H1 (cell line): Measurements from ENCODE around the gene CCDC91. TPM values are rescaled to one million over a fixed set of nuclear protein-coding genes. Genes with fewer than 3 reads are reported as not detected.

Source experiments
- ATF3 ChIP-seq: IDR thresholded peaks from 2 replicates; pipeline ENCODE4 v1.6.1; 2011; ENCODE audit warnings: low read depth, mild to moderate bottlenecking, low read length; ENCODE audit not compliant: insufficient read depth
- CHD1 ChIP-seq: IDR thresholded peaks from 2 replicates; pipeline ENCODE4 v1.6.1; 2012; ENCODE audit warnings: low read depth, low read length, improper control_type of control experiment
- CHD2 ChIP-seq: IDR thresholded peaks from 2 replicates; pipeline ENCODE4 v1.6.1; 2012; ENCODE audit warnings: low read length, improper control_type of control experiment
- CTBP2 ChIP-seq: IDR thresholded peaks from 2 replicates; pipeline ENCODE4 v1.7.0; 2011; ENCODE audit warnings: borderline replicate concordance, mild to moderate bottlenecking, moderate library complexity, mixed read lengths, low read length; ENCODE audit not compliant: insufficient read depth, insufficient read length
- EP300 ChIP-seq, 2 experiments: IDR thresholded peaks; 1 replicate in 1 of 2; 2 replicates in 1 of 2; pipeline ENCODE4 v1.6.1; 2011 to 2012; ENCODE audit warnings: low read depth in 2 of 2, low read length in 2 of 2, mild to moderate bottlenecking in 2 of 2, borderline replicate concordance in 1 of 2, inconsistent platforms in 1 of 2, moderate library complexity in 1 of 2
- HDAC2 ChIP-seq, 2 experiments: fragments of 300-600 bp in 1 of 2; sonication (generic) in 1 of 2; IDR thresholded peaks; 2 replicates each; pipeline ENCODE4 v1.6.1; 2011 to 2012; ENCODE audit warnings: low read depth in 2 of 2, low read length in 2 of 2, mild to moderate bottlenecking in 2 of 2, moderate library complexity in 2 of 2, borderline replicate concordance in 1 of 2, inconsistent platforms in 1 of 2
- JUND ChIP-seq: IDR thresholded peaks from 2 replicates; pipeline ENCODE4 v1.6.1; 2011; ENCODE audit warnings: mild to moderate bottlenecking, improper control_type of control experiment, low read length
- MAFK ChIP-seq: IDR thresholded peaks from 2 replicates; pipeline ENCODE4 v1.6.1; 2012; ENCODE audit warnings: low read depth, mild to moderate bottlenecking, improper control_type of control experiment, low read length
- POLR2AphosphoS5 ChIP-seq: IDR thresholded peaks from 2 replicates; pipeline ENCODE4 v1.6.1; 2011; ENCODE audit warnings: low read depth, low read length
- RFX5 ChIP-seq: IDR thresholded peaks from 2 replicates; pipeline ENCODE4 v1.6.1; 2011; ENCODE audit warnings: low read depth, low read length, improper control_type of control experiment, borderline replicate concordance
- SAP30 ChIP-seq: fragments of 300-600 bp; sonication (generic); IDR thresholded peaks from 2 replicates; pipeline ENCODE4 v1.7.1; 2012; ENCODE audit warnings: low read length, moderate library complexity, mild to moderate bottlenecking, inconsistent platforms; ENCODE audit not compliant: insufficient read depth, insufficient replicate concordance
- SRF ChIP-seq: IDR thresholded peaks from 2 replicates; pipeline ENCODE4 v1.6.1; 2011; ENCODE audit warnings: mild to moderate bottlenecking, low read depth, low read length, moderate library complexity
- TAF1 ChIP-seq: IDR thresholded peaks from 2 replicates; pipeline ENCODE4 v1.6.1; 2011; ENCODE audit warnings: mild to moderate bottlenecking, low read depth, low read length
- TBP ChIP-seq: IDR thresholded peaks from 2 replicates; pipeline ENCODE4 v1.6.1; 2011; ENCODE audit warnings: low read depth, low read length, improper control_type of control experiment
- TCF12 ChIP-seq: IDR thresholded peaks from 2 replicates; pipeline ENCODE4 v1.6.1; 2011; ENCODE audit warnings: low read depth, mild to moderate bottlenecking, low read length
- TEAD4 ChIP-seq: IDR thresholded peaks from 2 replicates; pipeline ENCODE4 v1.6.1; 2012; ENCODE audit warnings: low read depth, low read length, inconsistent platforms, mixed read lengths
- polyA plus RNA-seq, 7 experiments: library from polyadenylated mRNA; depleted of rRNA in 3 of 7; stranded (reverse) in 5 of 7; unstranded in 2 of 7; fragments of >200 nt in 5 of 7; fragments of 200-250 nt in 2 of 7; gene quantifications; 1 replicate in 5 of 7; 2 replicates in 1 of 7; 4 replicates in 1 of 7; pipeline versions ENCODE4 v1.2.1 to v1.2.3, GENCODE V29; 2011 to 2013; ENCODE audit warnings: missing spikeins in 2 of 7, mixed read lengths in 2 of 7
- total RNA-seq: library from RNA; stranded (reverse); fragmentation: NEBNext Ultra II Directional; extraction: Animal tissue kit (Norgen Biotek cat#: 25700); gene quantifications from 2 replicates; pipeline ENCODE4 v1.2.1, GENCODE V29; 2021

Gene CCDC91
- total and polyA plus RNA-seq, 2 of the 8 experiments (the other 6 are each of a cell fraction or from before 2014, with no cell fraction given), result 8.6 to 23.1 TPM

GRCh38 chr12:28190321-28191050, at the start of gene CCDC91 (continued):
- TF ChIP-seq TAF1, result peak; percentile 24; the same call in 1 of the 2 replicates
- no peak for TF ChIP-seq MAFK
- TF ChIP-seq TCF12, result 0 out of 2 replicates have a peak, but pooled peaks have one; percentile 7
- TF ChIP-seq EP300 (IDR thresholded peaks at IDR 0.05; ENCODE audit: borderline replicate concordance in 1 of 2, low read depth in 2 of 2, low read length in 2 of 2), result no peak
- TF ChIP-seq RFX5, result no peak
- peak; percentile 75 for TF ChIP-seq ATF3
- TF ChIP-seq JUND, result no peak
- no peak for TF ChIP-seq SRF
- TF ChIP-seq POLR2AphosphoS5, result peak; percentile 72
- no peak for TF ChIP-seq TEAD4
- no peak for TF ChIP-seq CHD2
- TF ChIP-seq CTBP2, result no peak
- TF ChIP-seq HDAC2 (IDR thresholded peaks at IDR 0.05; ENCODE audit: borderline replicate concordance in 1 of 2, low read depth in 2 of 2, low read length in 2 of 2), result peak in 1 of 2 experiments; percentile 50; a peak in 1 of 4 replicates
- no peak for TF ChIP-seq SAP30
- TF ChIP-seq CHD1, result no peak
- no peak; the same call in 1 of the 2 replicates for TF ChIP-seq TBP
